HepG2 (cell line): ENCODE results near the gene NPAS2. TPM values are rescaled to one million over a fixed set of nuclear protein-coding genes. Genes with fewer than 3 reads are reported as not detected.

Experiments used
- CHD4 ChIP-seq: fragments of 200-600 bp; sonication (generic); IDR thresholded peaks from 2 replicates; pipeline ENCODE4 v1.7.0; 2017; ENCODE audit warnings: mild to moderate bottlenecking, low read length, borderline replicate concordance
- CSRNP1 ChIP-seq: sonication (generic); formaldehyde crosslinking; IDR thresholded peaks from 2 replicates; pipeline ENCODE4 v1.8.1; 2023; ENCODE audit warnings: mild to moderate bottlenecking, missing genetic modification reagents
- DNMT3B ChIP-seq: conservative IDR thresholded peaks from 2 replicates; pipeline ENCODE4 v1.6.1; 2016; ENCODE audit warnings: missing biosample characterization, control low read depth
- ELF1 ChIP-seq: sonication (generic); formaldehyde crosslinking; IDR thresholded peaks from 2 replicates; pipeline ENCODE4 v1.4.0; 2020; ENCODE audit warnings: missing genetic modification reagents
- GATA4 ChIP-seq: sonication (generic); IDR thresholded peaks from 2 replicates; pipeline ENCODE4 v1.6.1; 2016; ENCODE audit warnings: antibody characterized with exemption, low read depth, borderline replicate concordance
- HNF4G ChIP-seq, 2 experiments: sonication (generic) in 1 of 2; formaldehyde crosslinking in 1 of 2; IDR thresholded peaks; 2 replicates each; pipeline versions ENCODE4 v1.4.0 to v1.6.1; 2011 to 2020; ENCODE audit warnings: borderline replicate concordance in 2 of 2, low read depth in 2 of 2, mild to moderate bottlenecking in 2 of 2, low read length in 1 of 2, missing genetic modification reagents in 1 of 2, moderate library complexity in 1 of 2
- KMT2B ChIP-seq: IDR thresholded peaks from 2 replicates; pipeline ENCODE4 v1.6.1; 2016; ENCODE audit warnings: missing genetic modification reagents, missing compliant biosample characterization
- MYNN ChIP-seq: sonication (generic); formaldehyde crosslinking; IDR thresholded peaks from 2 replicates; pipeline ENCODE4 v1.4.0; 2020; ENCODE audit warnings: mild to moderate bottlenecking, low read depth, missing genetic modification reagents
- NCOA1 ChIP-seq: sonication (generic); formaldehyde crosslinking; IDR thresholded peaks from 2 replicates; pipeline ENCODE4 v1.9.0; 2021; ENCODE audit warnings: missing genetic modification reagents
- NONO ChIP-seq, 2 experiments: fragments of 450-650 bp in 1 of 2; sonication (generic) in 1 of 2; formaldehyde crosslinking in 1 of 2; IDR thresholded peaks in 1 of 2; conservative IDR thresholded peaks in 1 of 2; 2 replicates each; pipeline versions ENCODE4 v1.6.1 to v1.8.0; 2017 to 2022; ENCODE audit warnings: mild to moderate bottlenecking in 1 of 2, missing genetic modification reagents in 1 of 2, moderate library complexity in 1 of 2
- PLRG1 ChIP-seq: fragments of 450-650 bp; conservative IDR thresholded peaks from 2 replicates; pipeline ENCODE4 v1.6.1; 2016
- POLR2AphosphoS2 ChIP-seq: IDR thresholded peaks from 2 replicates; pipeline ENCODE4 v1.6.1; 2011; ENCODE audit warnings: low read depth, low read length, improper control_type of control experiment
- SOX13 ChIP-seq, 3 experiments: fragments of 450-650 bp in 1 of 3; sonication (generic) in 1 of 3; formaldehyde crosslinking in 1 of 3; IDR thresholded peaks in 2 of 3; conservative IDR thresholded peaks in 1 of 3; 2 replicates each; pipeline versions ENCODE4 v1.5.0 to v1.6.1; 2016 to 2020; ENCODE audit warnings: antibody characterized with exemption in 1 of 3, mild to moderate bottlenecking in 1 of 3, missing compliant biosample characterization in 1 of 3, missing genetic modification reagents in 1 of 3, moderate library complexity in 1 of 3
- TOPORS ChIP-seq: sonication (generic); formaldehyde crosslinking; IDR thresholded peaks from 2 replicates; pipeline ENCODE4 v1.8.0; 2023; ENCODE audit warnings: mild to moderate bottlenecking, missing genetic modification reagents
- ZMYM3 ChIP-seq: sonication (generic); formaldehyde crosslinking; IDR thresholded peaks from 2 replicates; pipeline ENCODE4 v1.5.1; 2020; ENCODE audit warnings: mild to moderate bottlenecking, missing genetic modification reagents
- ZNF256 ChIP-seq: sonication (generic); formaldehyde crosslinking; conservative IDR thresholded peaks from 2 replicates; pipeline ENCODE4 v1.4.0; 2020; ENCODE audit warnings: missing genetic modification reagents
- ZNF451 ChIP-seq: sonication (generic); formaldehyde crosslinking; IDR thresholded peaks from 2 replicates; pipeline ENCODE4 v1.5.0; 2020; ENCODE audit warnings: mild to moderate bottlenecking, missing genetic modification reagents
- ZNF501 ChIP-seq: sonication (generic); formaldehyde crosslinking; IDR thresholded peaks from 2 replicates; pipeline ENCODE4 v1.5.1; 2020; ENCODE audit warnings: mild to moderate bottlenecking, moderate library complexity, missing genetic modification reagents
- ZNF589 ChIP-seq: sonication (generic); formaldehyde crosslinking; conservative IDR thresholded peaks from 2 replicates; pipeline ENCODE4 v1.8.0; 2022; ENCODE audit warnings: mild to moderate bottlenecking, moderate library complexity, missing genetic modification reagents
- ZNF816 ChIP-seq: sonication (generic); formaldehyde crosslinking; IDR thresholded peaks from 2 replicates; pipeline ENCODE4 v1.8.0; 2022; ENCODE audit warnings: missing genetic modification reagents, mild to moderate bottlenecking, borderline replicate concordance
- ZSCAN9 ChIP-seq: IDR thresholded peaks from 2 replicates; pipeline ENCODE4 v1.6.1; 2016; ENCODE audit warnings: borderline replicate concordance
- polyA plus RNA-seq, 8 experiments: library from polyadenylated mRNA; depleted of rRNA in 3 of 8; stranded (reverse) in 7 of 8; unstranded in 1 of 8; fragments of >200 nt; fragmentation: Illumina TruSeq in 4 of 8; extraction: Trizol in 4 of 8; gene quantifications; 2 replicates each; pipeline versions ENCODE4 v1.2.1 to v1.2.3, GENCODE V29; 2011 to 2016; ENCODE audit warnings: low read depth in 4 of 8, missing spikeins in 1 of 8, mixed read lengths in 1 of 8; ENCODE audit not compliant: insufficient read depth in 1 of 8
- total RNA-seq, 5 experiments: library from RNA; depleted of rRNA; stranded (reverse); fragments of >200 nt; fragmentation: Illumina TruSeq; extraction: Trizol; gene quantifications; 2 replicates each; pipeline ENCODE4 v1.2.3, GENCODE V29; 2016; ENCODE audit warnings: low read depth in 1 of 5
- TF ChIP-seq, protein P1 (sequence below): IDR thresholded peaks from 2 replicates; pipeline ENCODE4 v1.4.0; 2020; ENCODE audit warnings: mild to moderate bottlenecking, missing genetic modification reagents
- TF ChIP-seq, protein P2 (sequence below): IDR thresholded peaks from 2 replicates; pipeline ENCODE4 v1.6.1; 2016; ENCODE audit warnings: mild to moderate bottlenecking, missing biosample characterization, missing genetic modification reagents

The NPAS2 gene
- total and polyA plus RNA-seq, 2 of the 13 experiments (the other 11 are each of a cell fraction or from before 2014, with no cell fraction given): 14.8 to 37.5 TPM

- TF ChIP-seq CSRNP1 (CRISPR knock-in tag) (no peak; the same call in 1 of the 2 replicates), NONO (IDR thresholded peaks at IDR 0.05) (no peak), NONO (CRISPR knock-in tag; conservative IDR thresholded peaks at IDR 0.05) (no peak), ELF1 (CRISPR knock-in tag) (0 out of 2 replicates have a peak, but pooled peaks have one; percentile 37), DNMT3B (no peak), GATA4 (0 out of 2 replicates have a peak, but pooled peaks have one; percentile 25), KMT2B (CRISPR knock-in tag) (no peak; the same call in none of the 2 replicates), CHD4 (no peak), ZNF816 (CRISPR knock-in tag) (no peak), ZNF589 (no peak), ZSCAN9 (CRISPR knock-in tag) (no peak), HNF4G (IDR thresholded peaks at IDR 0.05; ENCODE audit: borderline replicate concordance, low read depth, low read length) (peak; percentile 47; the same call in 1 of the 2 replicates), HNF4G (CRISPR knock-in tag; IDR thresholded peaks at IDR 0.05; ENCODE audit: borderline replicate concordance, low read depth) (no peak), PLRG1 (no peak), SOX13 (IDR thresholded peaks at IDR 0.05) (no peak), SOX13 (CRISPR knock-in tag; conservative IDR thresholded peaks at IDR 0.05 in 1 of 2, IDR thresholded peaks at IDR 0.05 in 1 of 2) (no peak), TOPORS (CRISPR knock-in tag) (no peak; the same call in 1 of the 2 replicates), ZNF451 (CRISPR knock-in tag) (peak; percentile 88; the same call in 1 of the 2 replicates), POLR2AphosphoS2 (no peak), ZNF256 (CRISPR knock-in tag) (no peak; the same call in 1 of the 2 replicates), ZMYM3 (CRISPR knock-in tag) (peak; percentile 61; the same call in 1 of the 2 replicates), NCOA1 (CRISPR knock-in tag) (0 out of 2 replicates have a peak, but pooled peaks have one; percentile 73), MYNN (CRISPR knock-in tag) (peak; percentile 64; the same call in 1 of the 2 replicates), ZNF501 (CRISPR knock-in tag) (peak; percentile 91)
- TF ChIP-seq, protein P1, sequence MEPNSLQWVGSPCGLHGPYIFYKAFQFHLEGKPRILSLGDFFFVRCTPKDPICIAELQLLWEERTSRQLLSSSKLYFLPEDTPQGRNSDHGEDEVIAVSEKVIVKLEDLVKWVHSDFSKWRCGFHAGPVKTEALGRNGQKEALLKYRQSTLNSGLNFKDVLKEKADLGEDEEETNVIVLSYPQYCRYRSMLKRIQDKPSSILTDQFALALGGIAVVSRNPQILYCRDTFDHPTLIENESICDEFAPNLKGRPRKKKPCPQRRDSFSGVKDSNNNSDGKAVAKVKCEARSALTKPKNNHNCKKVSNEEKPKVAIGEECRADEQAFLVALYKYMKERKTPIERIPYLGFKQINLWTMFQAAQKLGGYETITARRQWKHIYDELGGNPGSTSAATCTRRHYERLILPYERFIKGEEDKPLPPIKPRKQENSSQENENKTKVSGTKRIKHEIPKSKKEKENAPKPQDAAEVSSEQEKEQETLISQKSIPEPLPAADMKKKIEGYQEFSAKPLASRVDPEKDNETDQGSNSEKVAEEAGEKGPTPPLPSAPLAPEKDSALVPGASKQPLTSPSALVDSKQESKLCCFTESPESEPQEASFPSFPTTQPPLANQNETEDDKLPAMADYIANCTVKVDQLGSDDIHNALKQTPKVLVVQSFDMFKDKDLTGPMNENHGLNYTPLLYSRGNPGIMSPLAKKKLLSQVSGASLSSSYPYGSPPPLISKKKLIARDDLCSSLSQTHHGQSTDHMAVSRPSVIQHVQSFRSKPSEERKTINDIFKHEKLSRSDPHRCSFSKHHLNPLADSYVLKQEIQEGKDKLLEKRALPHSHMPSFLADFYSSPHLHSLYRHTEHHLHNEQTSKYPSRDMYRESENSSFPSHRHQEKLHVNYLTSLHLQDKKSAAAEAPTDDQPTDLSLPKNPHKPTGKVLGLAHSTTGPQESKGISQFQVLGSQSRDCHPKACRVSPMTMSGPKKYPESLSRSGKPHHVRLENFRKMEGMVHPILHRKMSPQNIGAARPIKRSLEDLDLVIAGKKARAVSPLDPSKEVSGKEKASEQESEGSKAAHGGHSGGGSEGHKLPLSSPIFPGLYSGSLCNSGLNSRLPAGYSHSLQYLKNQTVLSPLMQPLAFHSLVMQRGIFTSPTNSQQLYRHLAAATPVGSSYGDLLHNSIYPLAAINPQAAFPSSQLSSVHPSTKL (CRISPR knock-in tag): peak; percentile 15; the same call in 1 of the 2 replicates
- TF ChIP-seq, protein P2, sequence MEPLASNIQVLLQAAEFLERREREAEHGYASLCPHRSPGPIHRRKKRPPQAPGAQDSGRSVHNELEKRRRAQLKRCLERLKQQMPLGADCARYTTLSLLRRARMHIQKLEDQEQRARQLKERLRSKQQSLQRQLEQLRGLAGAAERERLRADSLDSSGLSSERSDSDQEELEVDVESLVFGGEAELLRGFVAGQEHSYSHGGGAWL (CRISPR knock-in tag): peak; percentile 65
Observed at GRCh38 chr2:100818606-100819369, 1.2 kb upstream of the NPAS2 start (continued).
